ENCODE measurements around the gene HLCS.

HLCS gene

GRCh38 chr21:36713746-36714145 is 252.7 kb downstream of the HLCS start:
- DNase-seq, result no peak

- DNase-seq, result no peak
These were observed 255.8 kb downstream of the HLCS start for GRCh38 chr21:36710729-36711048.

- DNase-seq, result no peak
These were observed 256.4 kb downstream of the HLCS start for GRCh38 chr21:36709868-36710728.

GRCh38 chr21:36709030-36709867 is 257.2 kb downstream of the HLCS start:
- DNase-seq, result no peak

- no peak for DNase-seq
These were observed 258.0 kb downstream of the HLCS start for GRCh38 chr21:36708286-36709029.

GRCh38 chr21:36707763-36708285 is 258.6 kb downstream of the HLCS start:
- no peak for DNase-seq

- no peak for DNase-seq
These were observed 259.3 kb downstream of the HLCS start for GRCh38 chr21:36706951-36707762.

GRCh38 chr21:36706482-36706852 is 260.0 kb downstream of the HLCS start:
- no peak for DNase-seq

GRCh38 chr21:36705679-36706481 is 260.6 kb downstream of the HLCS start:
- DNase-seq, result no peak

GRCh38 chr21:36704958-36705678 is 261.4 kb downstream of the HLCS start:
- no peak for DNase-seq

GRCh38 chr21:36704281-36704957 is 262.1 kb downstream of the HLCS start:
- DNase-seq, result no peak

- no peak for DNase-seq
These were observed 262.7 kb downstream of the HLCS start for GRCh38 chr21:36703626-36704280.

- DNase-seq, result no peak
These were observed 263.3 kb downstream of the HLCS start for GRCh38 chr21:36703123-36703522.

- no peak for DNase-seq
These were observed 263.9 kb downstream of the HLCS start for GRCh38 chr21:36702622-36702968.

GRCh38 chr21:36701756-36702621 is 264.5 kb downstream of the HLCS start:
- no peak for DNase-seq

GRCh38 chr21:36700971-36701755 is 265.3 kb downstream of the HLCS start:
- no peak for DNase-seq
